Cerebellar nuclear complex (tissue), 1 donor: ENCODE results near the gene KCNIP1.

Source experiments
- DNase-seq, 2 experiments: peaks; one replicate each; lab custom pipeline; 2025; lab: John Stamatoyannopoulos, UW

Gene KCNIP1

GRCh38 chr5:170628691-170629565, 125.1 kb downstream of the KCNIP1 start:
- no peak for DNase-seq

- DNase-seq: no peak
Measured at GRCh38 chr5:170629566-170630175, 125.9 kb downstream of the KCNIP1 start.

GRCh38 chr5:170630226-170630625, 126.4 kb downstream of the KCNIP1 start:
- DNase-seq: no peak

- DNase-seq: no peak
Measured at GRCh38 chr5:170630711-170631141, 126.9 kb downstream of the KCNIP1 start.

- DNase-seq: no peak
Measured at GRCh38 chr5:170631466-170632195, 127.8 kb downstream of the KCNIP1 start.

- DNase-seq: no peak
Measured at GRCh38 chr5:170632266-170632984, 128.6 kb downstream of the KCNIP1 start.

GRCh38 chr5:170632985-170633234, 129.1 kb downstream of the KCNIP1 start:
- no peak for DNase-seq

- no peak for DNase-seq
Measured at GRCh38 chr5:170633235-170634081, 129.6 kb downstream of the KCNIP1 start.

GRCh38 chr5:170634256-170634990, 130.6 kb downstream of the KCNIP1 start:
- DNase-seq: no peak

GRCh38 chr5:170635706-170636105, 131.9 kb downstream of the KCNIP1 start:
- no peak for DNase-seq

- no peak for DNase-seq
Measured at GRCh38 chr5:170636206-170636605, 132.4 kb downstream of the KCNIP1 start.

GRCh38 chr5:170636801-170637477, 133.1 kb downstream of the KCNIP1 start:
- DNase-seq: no peak

- no peak for DNase-seq
Measured at GRCh38 chr5:170638051-170638450, 134.2 kb downstream of the KCNIP1 start.

GRCh38 chr5:170638454-170639220, 134.8 kb downstream of the KCNIP1 start:
- DNase-seq: peak in 1 of 2 experiments; percentile 43

GRCh38 chr5:170639221-170639925, 135.6 kb downstream of the KCNIP1 start:
- no peak for DNase-seq

GRCh38 chr5:170640731-170641588, 137.1 kb downstream of the KCNIP1 start:
- no peak for DNase-seq

- no peak for DNase-seq
Measured at GRCh38 chr5:170641589-170642031, 137.8 kb downstream of the KCNIP1 start.
